HL-60/S4 (cell line): ENCODE measurements around the gene SFRP2.

Experiments
- in situ Hi-C: fragments of 300-500 bp; cut with MboI; formaldehyde crosslinking; loops from 2 replicates; pipeline ENCODE4 v1.14.3; 2022; ENCODE audit warnings: low sequenced_read_pairs

Gene SFRP2

DNA sequence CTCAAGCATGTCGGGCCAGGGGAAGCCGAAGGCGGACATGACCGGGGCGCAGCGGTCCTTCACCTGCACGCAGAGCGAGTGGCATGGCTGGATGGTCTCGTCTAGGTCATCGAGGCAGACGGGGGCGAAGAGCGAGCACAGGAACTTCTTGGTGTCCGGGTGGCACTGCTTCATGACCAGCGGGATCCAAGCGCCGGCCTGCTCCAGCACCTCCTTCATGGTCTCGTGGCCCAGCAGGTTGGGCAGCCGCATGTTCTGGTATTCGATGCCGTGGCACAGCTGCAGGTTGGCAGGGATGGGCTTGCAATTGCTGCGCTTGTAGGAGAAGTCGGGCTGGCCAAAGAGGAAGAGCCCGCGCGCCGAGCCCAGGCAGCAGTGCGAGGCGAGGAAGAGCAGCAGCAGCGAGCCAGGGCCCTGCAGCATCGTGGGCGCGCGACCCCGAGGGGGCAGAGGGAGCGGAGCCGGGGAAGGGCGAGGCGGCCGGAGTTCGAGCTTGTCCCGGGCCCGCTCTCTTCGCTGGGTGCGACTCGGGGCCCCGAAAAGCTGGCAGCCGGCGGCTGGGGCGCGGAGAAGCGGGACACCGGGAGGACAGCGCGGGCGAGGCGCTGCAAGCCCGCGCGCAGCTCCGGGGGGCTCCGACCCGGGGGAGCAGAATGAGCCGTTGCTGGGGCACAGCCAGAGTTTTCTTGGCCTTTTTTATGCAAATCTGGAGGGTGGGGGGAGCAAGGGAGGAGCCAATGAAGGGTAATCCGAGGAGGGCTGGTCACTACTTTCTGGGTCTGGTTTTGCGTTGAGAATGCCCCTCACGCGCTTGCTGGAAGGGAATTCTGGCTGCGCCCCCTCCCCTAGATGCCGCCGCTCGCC lies at the start of gene SFRP2:
Gene SFRP2 (minus strand): TSS at position 671 of the 864 bp plus-strand sequence. CDS start 248 bp downstream, at position 423.
- in situ Hi-C loops, result no loop called here

GRCh38 chr4:153838564-153838963 lies 49.7 kb upstream of the SFRP2 start:
- in situ Hi-C loops, result no loop called here

DNA sequence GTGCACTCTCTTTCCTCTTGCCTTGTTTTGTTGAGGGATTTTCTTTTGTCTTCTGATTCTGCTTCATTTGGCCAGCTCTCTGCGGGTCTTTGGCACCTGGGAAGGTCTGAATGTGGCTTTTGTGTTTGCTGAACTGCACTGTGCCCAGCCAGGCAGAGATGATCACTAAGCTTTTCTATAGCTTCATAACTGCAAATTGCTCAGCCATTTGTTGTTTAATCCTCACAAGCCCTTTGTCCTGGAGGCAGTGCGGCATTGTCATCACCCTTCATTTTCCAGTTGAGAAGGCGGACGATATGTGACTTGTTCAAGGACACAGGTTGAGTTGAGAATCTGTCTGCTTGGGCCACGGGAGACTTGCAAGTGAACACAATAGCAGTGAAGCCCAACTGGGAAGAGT lies 46.0 kb upstream of the SFRP2 start:
- in situ Hi-C loops, result no loop called here

DNA sequence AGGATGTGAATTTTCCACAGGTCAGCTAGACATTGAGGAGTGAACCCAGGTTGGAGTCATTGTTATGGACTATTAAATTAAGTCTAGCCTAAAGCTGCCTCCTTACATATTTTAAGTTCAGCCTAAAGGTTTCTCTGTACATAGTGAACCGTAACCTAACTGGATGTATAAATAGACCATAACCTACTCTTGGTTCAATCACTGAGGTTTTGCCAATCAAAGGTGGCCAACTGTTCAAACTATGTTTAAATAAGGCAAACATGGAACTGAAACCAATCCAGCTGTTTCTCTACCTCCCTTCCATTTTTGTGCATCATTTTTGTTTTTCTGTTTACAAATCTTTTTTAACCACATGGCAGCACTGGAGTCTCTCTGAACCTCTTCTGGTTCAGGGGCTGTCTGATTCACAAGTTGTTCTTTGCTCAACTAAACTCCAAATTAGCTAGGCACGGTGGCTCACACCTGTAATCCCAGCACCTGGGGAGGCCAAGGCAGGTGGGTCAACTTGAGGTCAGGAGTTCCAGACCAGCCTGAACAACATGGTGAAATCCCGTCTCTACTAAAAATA lies 43.9 kb upstream of the SFRP2 start:
- in situ Hi-C loops, result no loop called here

DNA sequence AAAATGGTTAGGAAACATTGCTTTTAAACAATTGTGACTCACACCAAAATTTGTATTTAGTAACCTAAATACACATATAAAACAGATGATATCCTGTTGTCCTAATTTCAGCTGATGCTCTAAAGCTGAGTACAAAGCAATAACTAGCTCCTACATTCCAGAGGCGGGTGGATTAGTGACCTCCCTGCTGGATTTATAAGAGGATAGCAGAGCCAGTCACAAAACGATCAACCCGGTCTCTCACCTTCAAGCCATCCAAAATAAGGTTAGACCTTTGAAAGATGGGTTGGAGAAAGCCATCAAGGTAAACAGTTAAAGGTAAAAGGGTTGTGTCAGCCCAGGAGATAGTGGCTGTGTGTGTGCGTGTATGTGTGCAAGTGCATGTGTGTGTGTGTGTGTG lies 43.2 kb upstream of the SFRP2 start:
- in situ Hi-C loops, result no loop called here

DNA sequence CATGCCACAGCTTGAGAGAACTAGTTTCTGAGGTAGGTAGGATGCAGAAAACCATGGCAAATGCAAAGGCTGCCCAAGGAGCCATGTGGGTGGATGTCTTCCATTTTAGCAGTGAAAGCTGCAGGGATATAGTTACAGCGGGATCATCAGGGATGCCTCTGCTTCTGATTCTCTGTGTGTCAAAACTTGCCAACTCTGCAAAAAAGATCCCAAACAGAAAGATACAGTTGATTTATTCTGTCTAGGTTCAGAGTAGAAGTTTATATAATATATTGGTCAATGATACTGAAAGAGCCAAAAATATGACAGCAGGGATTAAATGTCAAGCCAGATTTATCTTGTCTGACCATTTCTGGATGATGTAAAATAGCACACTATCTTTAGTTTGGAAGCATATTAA lies 42.4 kb upstream of the SFRP2 start:
- in situ Hi-C loops, result no loop called here

DNA sequence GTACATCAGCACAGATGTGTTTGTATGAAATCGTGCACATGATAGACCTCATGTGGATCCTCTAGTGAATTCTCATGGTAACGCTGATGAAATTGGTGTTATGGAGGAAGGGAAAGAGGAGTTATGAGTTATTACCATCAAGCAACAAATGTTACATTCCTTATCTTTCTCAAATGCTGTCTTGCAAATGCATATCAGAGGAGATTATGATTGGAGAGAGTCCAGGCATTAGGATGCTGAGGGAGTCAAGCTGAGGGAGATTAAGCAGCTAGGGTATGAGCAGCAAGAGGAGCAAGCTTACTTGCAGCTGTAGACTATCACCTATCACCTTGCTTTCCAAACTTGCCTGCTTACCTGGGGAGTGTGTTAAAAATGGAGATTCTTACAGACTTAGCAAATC lies 36.8 kb upstream of the SFRP2 start:
- in situ Hi-C loops, result no loop called here

DNA sequence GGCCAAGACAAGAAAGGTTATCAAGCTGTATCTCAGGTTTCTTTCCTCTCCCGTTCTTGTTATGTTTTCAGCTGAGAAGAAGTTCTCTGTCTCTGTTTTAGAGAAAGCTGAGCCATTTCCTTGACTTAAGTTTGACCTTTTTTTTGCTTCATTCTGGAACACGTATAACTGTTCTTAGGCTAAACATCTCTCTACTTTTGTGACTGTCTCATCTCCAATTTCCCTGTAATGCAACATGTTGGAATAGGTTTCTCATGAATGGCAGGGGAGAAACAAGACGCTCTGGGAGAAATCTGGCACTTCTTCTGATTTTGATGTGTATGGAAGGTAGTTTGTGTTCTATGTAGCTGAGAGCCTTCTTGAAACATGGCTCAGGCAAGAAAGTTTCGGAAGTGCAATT lies 36.2 kb upstream of the SFRP2 start:
- in situ Hi-C loops, result no loop called here

- in situ Hi-C loops, result no loop called here
These were observed 35.6 kb upstream of the SFRP2 start for GRCh38 chr4:153824501-153824900.

GRCh38 chr4:153823483-153823882 lies 34.6 kb upstream of the SFRP2 start:
- in situ Hi-C loops, result no loop called here

GRCh38 chr4:153822316-153822715 lies 33.4 kb upstream of the SFRP2 start:
- in situ Hi-C loops, result no loop called here

DNA sequence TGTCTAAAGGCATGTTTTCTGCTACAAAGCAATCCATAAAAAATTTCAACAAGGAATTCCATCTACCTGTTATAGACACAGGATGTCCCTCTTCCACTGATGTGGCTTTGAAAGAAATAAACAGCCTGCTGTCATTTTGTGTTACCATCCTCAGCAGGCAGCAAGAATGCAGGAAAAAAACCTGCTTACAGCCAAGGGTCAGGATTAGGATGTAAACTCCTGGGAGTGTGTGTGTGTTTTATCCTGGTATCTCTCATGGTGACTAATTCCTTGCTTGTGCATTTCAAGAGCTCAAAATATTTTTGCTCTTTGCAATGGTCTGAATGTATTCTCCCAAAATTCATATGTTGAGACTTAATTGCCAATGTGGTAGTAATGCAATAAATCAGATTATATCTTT lies 28.6 kb upstream of the SFRP2 start:
- in situ Hi-C loops, result no loop called here

GRCh38 chr4:153816542-153816941 lies 27.7 kb upstream of the SFRP2 start:
- in situ Hi-C loops, result no loop called here

DNA sequence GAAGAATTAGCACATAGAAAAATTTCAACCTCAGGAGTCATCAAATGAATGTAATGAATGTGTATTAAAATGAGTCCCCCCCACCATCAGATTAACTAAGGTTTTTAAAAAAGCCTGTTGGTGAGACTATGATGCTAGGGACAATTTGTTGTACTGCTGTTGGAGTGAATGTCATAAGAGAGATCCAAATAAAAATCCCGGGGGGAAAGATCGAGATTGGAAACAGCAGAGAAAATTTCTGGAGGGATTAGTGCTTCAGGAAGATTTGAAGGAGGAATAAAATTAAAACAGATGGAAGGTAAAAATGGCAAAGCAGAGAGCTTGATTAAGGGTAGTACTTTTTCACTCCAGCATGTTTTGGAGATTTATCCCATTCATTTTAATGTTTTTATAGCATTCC lies 25.9 kb upstream of the SFRP2 start:
- in situ Hi-C loops, result no loop called here

- in situ Hi-C loops, result no loop called here
These were observed 21.3 kb upstream of the SFRP2 start for GRCh38 chr4:153809916-153810810.

- in situ Hi-C loops, result no loop called here
These were observed 20.4 kb upstream of the SFRP2 start for GRCh38 chr4:153809307-153809706.

- in situ Hi-C loops, result no loop called here
These were observed 19.3 kb upstream of the SFRP2 start for GRCh38 chr4:153808175-153808574.

- in situ Hi-C loops, result no loop called here
These were observed 17.2 kb upstream of the SFRP2 start for GRCh38 chr4:153806073-153806472.

- in situ Hi-C loops, result no loop called here
These were observed 15.8 kb upstream of the SFRP2 start for GRCh38 chr4:153804722-153805121.

DNA sequence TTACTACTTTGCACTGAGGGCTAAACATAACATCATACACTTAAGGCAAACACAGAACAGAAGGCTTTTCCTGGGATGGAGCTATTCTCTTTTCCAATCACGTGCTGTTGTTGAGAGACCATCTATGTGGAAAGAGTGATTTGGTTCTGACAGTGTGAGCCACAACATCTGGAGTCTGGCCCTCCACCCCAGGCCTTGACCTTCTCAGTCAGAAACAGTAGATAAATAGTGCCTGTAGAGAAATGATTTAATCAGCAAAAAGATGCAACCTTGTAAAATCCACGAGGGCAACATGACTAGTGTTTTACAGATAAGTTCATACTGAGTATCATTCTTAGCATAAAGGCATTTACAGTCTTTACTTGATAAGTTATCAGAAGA lies 10.8 kb upstream of the SFRP2 start:
- in situ Hi-C loops, result no loop called here

DNA sequence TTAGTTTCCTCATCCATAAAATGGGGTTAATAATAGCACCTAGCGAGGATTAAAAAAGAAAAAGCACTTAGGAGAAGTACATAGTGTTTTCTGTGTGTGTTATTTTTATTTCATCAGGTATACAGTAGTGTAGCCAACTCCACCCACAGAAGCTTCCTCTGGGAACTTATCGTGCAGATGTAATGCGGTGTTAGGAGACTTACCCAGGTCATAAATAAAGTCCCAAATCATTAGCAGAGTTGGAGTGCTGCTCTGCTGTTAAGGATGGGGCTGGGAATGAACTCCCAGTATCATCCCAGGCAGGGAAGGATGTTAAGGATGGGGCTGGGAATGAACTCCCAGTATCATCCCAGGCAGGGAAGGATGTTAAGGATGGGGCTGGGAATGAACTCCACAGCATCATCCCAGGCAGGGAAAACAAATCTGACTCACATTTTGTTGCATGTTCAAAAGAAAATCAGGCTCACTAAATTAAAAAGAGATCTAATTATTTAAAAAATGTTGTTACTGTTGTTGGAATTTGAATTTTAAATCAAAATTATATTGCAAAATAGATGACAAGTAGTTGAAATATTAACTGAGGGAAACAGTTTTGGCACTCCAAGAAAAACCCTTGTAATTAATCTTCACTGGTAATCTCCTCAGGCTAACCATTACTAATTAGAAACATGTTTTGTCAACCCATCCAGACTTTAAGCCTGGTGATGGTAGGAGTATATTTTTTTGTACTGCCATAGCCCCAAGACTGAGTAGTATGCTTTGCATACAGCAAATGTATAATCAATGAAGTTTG lies 10.2 kb upstream of the SFRP2 start:
- in situ Hi-C loops, result no loop called here
